Neural cell (in vitro differentiated cells): ENCODE measurements around the gene OR2F2. TPM values are rescaled to one million over a fixed set of nuclear protein-coding genes. Genes with fewer than 3 reads are reported as not detected.

ENCODE experiments used
- H2AFZ ChIP-seq: fragments of 200-600, 300-800 bp; sonication (generic), shearing (Covaris generic); 2 replicates; pipeline ENCODE4 v1.6.0; 2014; ENCODE audit warnings: low read depth, mild to moderate bottlenecking, antibody characterized with exemption, low read length, moderate library complexity
- H3F3A ChIP-seq: fragments of 200-600 bp; shearing (Covaris generic); 2 replicates; pipeline ENCODE4 v1.6.1; 2016; ENCODE audit warnings: mild to moderate bottlenecking, moderate library complexity, mixed read lengths, antibody characterized with exemption, low read length; ENCODE audit not compliant: insufficient read depth, poor library complexity, severe bottlenecking
- H3K27ac ChIP-seq: fragments of 200-600, 300-800 bp; sonication (generic), shearing (Covaris generic); 2 replicates; pipeline ENCODE4 v1.5.1; 2014; ENCODE audit warnings: mild to moderate bottlenecking, low read length, moderate library complexity
- H3K27me3 ChIP-seq: fragments of 300-800, 200-600 bp; sonication (generic), shearing (Covaris generic); 2 replicates; pipeline ENCODE4 v1.6.0; 2014; ENCODE audit warnings: mild to moderate bottlenecking, low read depth, low read length, moderate library complexity; ENCODE audit not compliant: insufficient read depth
- H3K36me3 ChIP-seq: fragments of 300-800, 200-600 bp; sonication (generic), shearing (Covaris generic); 2 replicates; pipeline ENCODE4 v1.5.1; 2014; ENCODE audit warnings: mild to moderate bottlenecking, antibody characterized with exemption, low read length, moderate library complexity; ENCODE audit not compliant: insufficient read depth
- H3K4me2 ChIP-seq: fragments of 300-800, 200-600 bp; sonication (generic), shearing (Covaris generic); 2 replicates; pipeline ENCODE4 v1.6.0; 2014; ENCODE audit warnings: mild to moderate bottlenecking, low read length
- H3K4me3 ChIP-seq: fragments of 300-800, 200-600 bp; sonication (generic), shearing (Covaris generic); 2 replicates; pipeline ENCODE4 v1.5.1; 2014; ENCODE audit warnings: mild to moderate bottlenecking, low read length, moderate library complexity
- H3K79me2 ChIP-seq: fragments of 200-600 bp; shearing (Covaris generic); replicated peaks from 2 replicates; pipeline ENCODE4 v1.6.0; 2014; ENCODE audit warnings: mild to moderate bottlenecking, low read length, moderate library complexity; ENCODE audit not compliant: insufficient read depth
- H3K9ac ChIP-seq: fragments of 300-800, 200-600 bp; sonication (generic), shearing (Covaris generic); 2 replicates; pipeline ENCODE4 v1.6.1; 2016; ENCODE audit warnings: mild to moderate bottlenecking, low read length, mixed read lengths
- H3K9me2 ChIP-seq: fragments of 200-600 bp; shearing (Covaris generic); 2 replicates; pipeline ENCODE4 v1.6.1; 2016; ENCODE audit warnings: mild to moderate bottlenecking, low read length, mixed read lengths; ENCODE audit not compliant: insufficient read depth
- H3K9me3 ChIP-seq: fragments of 200-600, 300-800 bp; sonication (generic), shearing (Covaris generic); 2 replicates; pipeline ENCODE4 v1.6.1; 2016; ENCODE audit warnings: mild to moderate bottlenecking, mixed run types, low read length, moderate library complexity, mixed read lengths
- H4K20me1 ChIP-seq: fragments of 200-600 bp; shearing (Covaris generic); 2 replicates; pipeline ENCODE4 v1.6.1; 2016; ENCODE audit warnings: mild to moderate bottlenecking, mixed run types; ENCODE audit not compliant: insufficient read depth
- CTCF ChIP-seq: fragments of 450-650 bp; IDR thresholded peaks from 2 replicates; pipeline ENCODE4 v1.5.1; 2014; ENCODE audit warnings: antibody characterized with exemption, mild to moderate bottlenecking, moderate library complexity; ENCODE audit not compliant: poor library complexity, severe bottlenecking
- EP300 ChIP-seq: fragments of 450-650 bp; conservative IDR thresholded peaks from 2 replicates; pipeline ENCODE4 v1.6.1; 2014; ENCODE audit warnings: antibody characterized with exemption, mild to moderate bottlenecking, moderate library complexity; ENCODE audit not compliant: poor library complexity, severe bottlenecking
- EZH2 ChIP-seq: fragments of 200-600, 300-800 bp; shearing (Covaris generic), sonication (generic); IDR thresholded peaks from 2 replicates; pipeline ENCODE4 v1.6.1; 2014; ENCODE audit warnings: antibody characterized with exemption, low read length, borderline replicate concordance, mild to moderate bottlenecking; ENCODE audit not compliant: insufficient read depth, poor library complexity, severe bottlenecking
- MXI1 ChIP-seq: fragments of 450-650 bp; conservative IDR thresholded peaks from 2 replicates; pipeline ENCODE4 v1.6.1; 2014; ENCODE audit warnings: antibody characterized with exemption, mild to moderate bottlenecking; ENCODE audit not compliant: poor library complexity, severe bottlenecking
- POLR2AphosphoS5 ChIP-seq: IDR thresholded peaks from 2 replicates; pipeline ENCODE4 v1.6.1; 2012
- RAD21 ChIP-seq: fragments of 450-650 bp; conservative IDR thresholded peaks from 2 replicates; pipeline ENCODE4 v1.6.1; 2014; ENCODE audit warnings: antibody characterized with exemption, mild to moderate bottlenecking, moderate library complexity
- REST ChIP-seq: IDR thresholded peaks from 2 replicates; pipeline ENCODE4 v1.6.1; 2012; ENCODE audit warnings: borderline replicate concordance
- SMC3 ChIP-seq: fragments of 450-650 bp; conservative IDR thresholded peaks from 2 replicates; pipeline ENCODE4 v1.6.1; 2014; ENCODE audit warnings: antibody characterized with exemption, mild to moderate bottlenecking, moderate library complexity; ENCODE audit not compliant: poor library complexity
- TAF1 ChIP-seq: IDR thresholded peaks from 2 replicates; pipeline ENCODE4 v1.6.1; 2012; ENCODE audit warnings: low read depth
- polyA plus RNA-seq: library from polyadenylated mRNA; depleted of rRNA; stranded (reverse); fragments of >200 nt; gene quantifications from 2 replicates; pipeline ENCODE4 v1.2.3, GENCODE V29; 2014

The OR2F2 gene
- polyA plus RNA-seq, 1 donor from 2014 or later: not detected

DNA sequence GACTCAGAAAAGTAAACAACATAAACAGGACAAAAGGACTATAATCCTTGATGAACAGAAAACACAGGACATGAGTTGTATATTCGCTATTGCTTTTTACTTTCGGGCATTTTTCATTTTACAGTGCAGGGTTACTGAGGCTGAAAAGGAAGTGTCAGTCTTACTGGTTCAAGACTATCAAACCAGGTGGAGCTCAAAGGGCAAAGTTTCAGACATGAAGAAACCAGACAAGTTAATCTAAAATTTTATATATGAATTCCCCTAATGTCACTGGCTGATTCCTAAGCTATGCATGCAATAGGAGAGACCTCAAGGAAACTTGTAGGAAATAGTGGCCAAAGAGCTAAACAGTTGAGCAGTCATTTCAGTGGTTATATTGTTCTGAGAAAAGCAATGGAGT, 44.5 kb upstream of the OR2F2 start:
- TF ChIP-seq POLR2AphosphoS5: no peak
- TF ChIP-seq EZH2: no peak
- no peak for TF ChIP-seq REST
- TF ChIP-seq SMC3: no peak
- no peak for TF ChIP-seq CTCF
- no peak for TF ChIP-seq EP300
- no peak for TF ChIP-seq MXI1
- TF ChIP-seq TAF1: no peak
- TF ChIP-seq RAD21: no peak
- Histone ChIP-seq H2AFZ (no peak overlapping the region), H3K9ac (no peak overlapping the region), H3K27ac (no peak overlapping the region), H3F3A (no peaks in the 10 kb centered on the region), H3K4me3 (no peak overlapping the region), H4K20me1 (no peaks in the 10 kb centered on the region), H3K9me3 (no peaks in the 10 kb centered on the region), H3K9me2 (no peaks in the 10 kb centered on the region), H3K27me3 (no peaks in the 10 kb centered on the region), H3K4me2 (no peak overlapping the region), H3K36me3 (no peaks in the 10 kb centered on the region), H3K79me2 (peaks cover 51% of the 10 kb centered on the region)

DNA sequence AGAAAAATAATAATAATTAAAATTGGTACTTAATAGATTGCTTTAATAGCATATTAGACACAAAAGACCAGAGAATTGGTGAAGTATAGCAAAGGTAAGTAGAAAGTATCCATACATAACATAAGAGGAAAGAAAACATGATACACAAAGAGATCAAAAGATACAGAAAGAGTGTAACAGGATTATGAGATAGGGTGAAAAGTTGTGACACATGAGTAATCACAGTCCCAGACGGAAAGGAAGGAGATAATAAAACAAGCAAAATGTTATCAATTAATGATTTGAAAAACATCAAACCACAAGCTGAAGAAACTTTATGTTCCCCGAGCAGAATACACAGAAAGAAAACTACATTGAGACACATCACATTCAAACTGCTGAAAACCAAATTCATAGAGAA, 43.6 kb upstream of the OR2F2 start:
- Histone ChIP-seq H3K27me3 (no peaks in the 10 kb centered on the region), H4K20me1 (no peaks in the 10 kb centered on the region), H3K4me3 (no peak overlapping the region), H3K36me3 (no peaks in the 10 kb centered on the region), H3F3A (no peaks in the 10 kb centered on the region), H3K9me2 (no peaks in the 10 kb centered on the region), H2AFZ (no peak overlapping the region), H3K9ac (no peak overlapping the region), H3K9me3 (no peaks in the 10 kb centered on the region), H3K4me2 (no peak overlapping the region), H3K27ac (no peak overlapping the region), H3K79me2 (peaks cover 52% of the 10 kb centered on the region)
- no peak for TF ChIP-seq RAD21
- TF ChIP-seq MXI1: no peak
- TF ChIP-seq REST: no peak
- no peak for TF ChIP-seq TAF1
- TF ChIP-seq EP300: no peak
- no peak for TF ChIP-seq EZH2
